ENCODE measurements around the gene IPO7. TPM values are rescaled to one million over a fixed set of nuclear protein-coding genes. Genes with fewer than 3 reads are reported as not detected.

Gene IPO7
- total and polyA plus RNA-seq, 8 donors = 91.1 to 152 (median 101) TPM

GRCh38 chr11:9494316-9494715 is 109.9 kb downstream of the IPO7 start:
- Histone ChIP-seq H3K4me1 (no peaks in the 10 kb centered on the region), H3K36me3 (peaks cover 0 to 94% of the 10 kb centered on the region in 2 donors), H3K4me3 (no peak overlapping the region), H3K9me3 (no peaks in the 10 kb centered on the region), H3K27me3 (no peaks in the 10 kb centered on the region), H3K27ac (no peak overlapping the region)
- TF ChIP-seq, protein P1, sequence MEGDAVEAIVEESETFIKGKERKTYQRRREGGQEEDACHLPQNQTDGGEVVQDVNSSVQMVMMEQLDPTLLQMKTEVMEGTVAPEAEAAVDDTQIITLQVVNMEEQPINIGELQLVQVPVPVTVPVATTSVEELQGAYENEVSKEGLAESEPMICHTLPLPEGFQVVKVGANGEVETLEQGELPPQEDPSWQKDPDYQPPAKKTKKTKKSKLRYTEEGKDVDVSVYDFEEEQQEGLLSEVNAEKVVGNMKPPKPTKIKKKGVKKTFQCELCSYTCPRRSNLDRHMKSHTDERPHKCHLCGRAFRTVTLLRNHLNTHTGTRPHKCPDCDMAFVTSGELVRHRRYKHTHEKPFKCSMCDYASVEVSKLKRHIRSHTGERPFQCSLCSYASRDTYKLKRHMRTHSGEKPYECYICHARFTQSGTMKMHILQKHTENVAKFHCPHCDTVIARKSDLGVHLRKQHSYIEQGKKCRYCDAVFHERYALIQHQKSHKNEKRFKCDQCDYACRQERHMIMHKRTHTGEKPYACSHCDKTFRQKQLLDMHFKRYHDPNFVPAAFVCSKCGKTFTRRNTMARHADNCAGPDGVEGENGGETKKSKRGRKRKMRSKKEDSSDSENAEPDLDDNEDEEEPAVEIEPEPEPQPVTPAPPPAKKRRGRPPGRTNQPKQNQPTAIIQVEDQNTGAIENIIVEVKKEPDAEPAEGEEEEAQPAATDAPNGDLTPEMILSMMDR (IDR thresholded peaks at IDR 0.05) = no peak
- intact Hi-C loops (cut with DNase I) = no loop called here
- ATAC-seq = no peak
- no peak for DNase-seq

DNA sequence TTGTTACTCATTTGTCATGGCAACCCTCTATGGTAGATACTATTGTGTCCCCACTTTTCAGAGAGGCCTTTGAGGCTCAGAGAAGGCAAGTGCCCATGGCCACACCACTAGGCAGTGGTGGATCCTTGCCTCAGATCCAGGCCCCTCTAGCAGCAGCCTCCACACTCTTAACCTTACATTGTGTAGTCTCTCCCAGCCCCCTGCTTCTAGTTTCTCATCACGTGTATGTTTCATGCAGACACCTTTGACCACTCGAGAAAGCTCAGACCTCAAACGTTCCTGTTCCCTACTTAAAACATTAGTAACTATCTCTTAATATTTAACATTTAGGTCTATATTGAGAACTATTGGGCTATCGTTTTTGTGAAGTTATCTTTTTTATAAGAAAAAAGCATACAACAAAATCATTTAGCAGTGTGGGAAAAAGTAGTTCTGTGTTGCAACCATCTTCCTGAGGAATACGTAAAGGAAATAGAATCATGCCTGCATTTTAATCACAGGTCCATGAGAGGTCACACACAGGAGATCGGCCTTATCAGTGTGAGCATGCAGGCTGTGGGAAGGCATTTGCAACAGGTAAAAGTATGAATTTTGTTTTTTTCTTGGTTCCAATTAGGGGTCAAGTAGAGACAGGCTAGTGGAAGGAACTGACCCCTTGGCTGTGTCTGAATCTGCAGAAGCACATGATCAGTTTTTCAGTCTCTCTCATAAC is 111.5 kb downstream of the IPO7 start:
- intact Hi-C loops (cut with DNase I) = no loop called here

More for the DNA sequence above, 111.5 kb downstream of the IPO7 start:
- ATAC-seq (no peak), DNase-seq (no peak)
- H3K9me3 ChIP-seq = no peaks in the 10 kb centered on the region
- peaks cover 0 to 96% of the 10 kb centered on the region in 2 donors for H3K36me3 ChIP-seq
- TF ChIP-seq, protein P1 (IDR thresholded peaks at IDR 0.05) = no peak
- no peaks in the 10 kb centered on the region for H3K4me1 ChIP-seq
- H3K4me3 ChIP-seq = no peak overlapping the region
- no peaks in the 10 kb centered on the region for H3K27me3 ChIP-seq
- H3K27ac ChIP-seq = no peak overlapping the region

Other genes starting within 250 kb of the IPO7 start
- 10 to 100 TPM; 65.7 to 99.8 TPM for gene DENND5A, start 119.3 kb upstream of the IPO7 start, total RNA-seq
- 100 to 1,000 TPM in 2 of 6 donors, 10 to 100 TPM in 4; 80.8 to 106 (median 96.7) TPM for gene DENND5A, start 119.3 kb upstream of the IPO7 start, polyA plus RNA-seq (ENCODE audit: insufficient read length in 6 of 6)
- gene TMEM41B, start 70.1 kb upstream of the IPO7 start, total RNA-seq = 10 to 100 TPM; 71.9 to 77.1 TPM
- gene TMEM41B, start 70.1 kb upstream of the IPO7 start, polyA plus RNA-seq (ENCODE audit: insufficient read length in 6 of 6) = 10 to 100 TPM; 36.5 to 50.3 (median 43.5) TPM
- gene ZNF143, start 76.4 kb downstream of the IPO7 start, total RNA-seq = 10 to 100 TPM; 17.3 to 25.0 TPM
- gene ZNF143, start 76.4 kb downstream of the IPO7 start, polyA plus RNA-seq (ENCODE audit: insufficient read length in 6 of 6) = 10 to 100 TPM; 22.4 to 29.4 (median 25.0) TPM
- 10 to 100 TPM; 20.7 to 28.9 TPM for gene WEE1, start 189.0 kb downstream of the IPO7 start, total RNA-seq
- 10 to 100 TPM; 61.4 to 83.6 (median 69.5) TPM for gene WEE1, start 189.0 kb downstream of the IPO7 start, polyA plus RNA-seq (ENCODE audit: insufficient read length in 6 of 6)